ENCODE measurements around the gene RARS2. TPM values are rescaled to one million over a fixed set of nuclear protein-coding genes. Genes with fewer than 3 reads are reported as not detected.

Gene RARS2
- total and polyA plus RNA-seq, 2 experiments from 2014 or later, result 31.8 to 38.5 TPM

DNA sequence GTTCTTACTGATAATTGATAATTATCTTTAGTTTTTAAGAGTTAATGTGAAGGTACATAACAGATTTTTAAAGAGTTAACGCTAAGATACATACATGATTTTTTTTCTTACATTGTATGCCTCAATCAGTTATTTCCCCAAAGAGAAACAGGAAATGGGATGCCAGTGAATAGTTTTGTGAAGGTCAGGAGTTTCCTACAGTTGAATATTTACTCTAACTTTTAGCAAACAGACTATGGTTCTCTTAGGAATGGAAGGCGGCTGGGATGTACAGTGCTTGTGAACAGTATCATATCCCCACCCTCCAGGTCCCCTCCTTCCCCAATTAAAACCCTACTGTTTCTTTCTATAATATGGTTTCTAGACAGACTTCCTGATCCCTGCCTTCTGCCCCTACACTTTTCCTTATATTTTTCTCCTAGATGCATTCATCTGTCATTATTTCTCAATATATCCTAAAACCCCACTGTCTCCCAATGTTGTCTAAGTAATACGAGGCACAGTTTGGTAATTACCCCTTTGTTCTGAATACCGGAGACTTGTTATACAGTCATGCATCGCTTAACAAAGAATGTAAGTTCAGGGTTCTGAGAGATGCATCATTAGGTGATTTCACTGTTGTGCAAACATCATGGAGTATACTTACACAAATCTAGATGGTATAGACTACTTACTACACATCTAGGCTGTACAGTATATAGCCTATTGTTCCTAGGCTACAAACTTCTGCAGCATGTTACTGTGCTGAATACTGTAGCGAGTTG lies 87.8 kb downstream of the RARS2 start (continued):
- TF ChIP-seq, protein P1, sequence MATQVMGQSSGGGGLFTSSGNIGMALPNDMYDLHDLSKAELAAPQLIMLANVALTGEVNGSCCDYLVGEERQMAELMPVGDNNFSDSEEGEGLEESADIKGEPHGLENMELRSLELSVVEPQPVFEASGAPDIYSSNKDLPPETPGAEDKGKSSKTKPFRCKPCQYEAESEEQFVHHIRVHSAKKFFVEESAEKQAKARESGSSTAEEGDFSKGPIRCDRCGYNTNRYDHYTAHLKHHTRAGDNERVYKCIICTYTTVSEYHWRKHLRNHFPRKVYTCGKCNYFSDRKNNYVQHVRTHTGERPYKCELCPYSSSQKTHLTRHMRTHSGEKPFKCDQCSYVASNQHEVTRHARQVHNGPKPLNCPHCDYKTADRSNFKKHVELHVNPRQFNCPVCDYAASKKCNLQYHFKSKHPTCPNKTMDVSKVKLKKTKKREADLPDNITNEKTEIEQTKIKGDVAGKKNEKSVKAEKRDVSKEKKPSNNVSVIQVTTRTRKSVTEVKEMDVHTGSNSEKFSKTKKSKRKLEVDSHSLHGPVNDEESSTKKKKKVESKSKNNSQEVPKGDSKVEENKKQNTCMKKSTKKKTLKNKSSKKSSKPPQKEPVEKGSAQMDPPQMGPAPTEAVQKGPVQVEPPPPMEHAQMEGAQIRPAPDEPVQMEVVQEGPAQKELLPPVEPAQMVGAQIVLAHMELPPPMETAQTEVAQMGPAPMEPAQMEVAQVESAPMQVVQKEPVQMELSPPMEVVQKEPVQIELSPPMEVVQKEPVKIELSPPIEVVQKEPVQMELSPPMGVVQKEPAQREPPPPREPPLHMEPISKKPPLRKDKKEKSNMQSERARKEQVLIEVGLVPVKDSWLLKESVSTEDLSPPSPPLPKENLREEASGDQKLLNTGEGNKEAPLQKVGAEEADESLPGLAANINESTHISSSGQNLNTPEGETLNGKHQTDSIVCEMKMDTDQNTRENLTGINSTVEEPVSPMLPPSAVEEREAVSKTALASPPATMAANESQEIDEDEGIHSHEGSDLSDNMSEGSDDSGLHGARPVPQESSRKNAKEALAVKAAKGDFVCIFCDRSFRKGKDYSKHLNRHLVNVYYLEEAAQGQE (IDR thresholded peaks at IDR 0.05; ENCODE audit: unreplicated experiment), result no peak
- TF ChIP-seq, protein P2, sequence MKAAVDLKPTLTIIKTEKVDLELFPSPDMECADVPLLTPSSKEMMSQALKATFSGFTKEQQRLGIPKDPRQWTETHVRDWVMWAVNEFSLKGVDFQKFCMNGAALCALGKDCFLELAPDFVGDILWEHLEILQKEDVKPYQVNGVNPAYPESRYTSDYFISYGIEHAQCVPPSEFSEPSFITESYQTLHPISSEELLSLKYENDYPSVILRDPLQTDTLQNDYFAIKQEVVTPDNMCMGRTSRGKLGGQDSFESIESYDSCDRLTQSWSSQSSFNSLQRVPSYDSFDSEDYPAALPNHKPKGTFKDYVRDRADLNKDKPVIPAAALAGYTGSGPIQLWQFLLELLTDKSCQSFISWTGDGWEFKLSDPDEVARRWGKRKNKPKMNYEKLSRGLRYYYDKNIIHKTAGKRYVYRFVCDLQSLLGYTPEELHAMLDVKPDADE (IDR thresholded peaks at IDR 0.05), result no peak
- TF ChIP-seq POLR2AphosphoS5 (IDR thresholded peaks at IDR 0.05; ENCODE audit: low read depth), result no peak
- no peak for TF ChIP-seq ZNF114 (CRISPR knock-in tag; IDR thresholded peaks at IDR 0.05)
- TF ChIP-seq NANOG (IDR thresholded peaks at IDR 0.05; ENCODE audit: borderline replicate concordance), result no peak
- no peak for TF ChIP-seq EZH2 (IDR thresholded peaks at IDR 0.05; ENCODE audit: low read depth, unreplicated experiment)
- TF ChIP-seq JUNB (IDR thresholded peaks at IDR 0.05; ENCODE audit: unreplicated experiment), result no peak

DNA sequence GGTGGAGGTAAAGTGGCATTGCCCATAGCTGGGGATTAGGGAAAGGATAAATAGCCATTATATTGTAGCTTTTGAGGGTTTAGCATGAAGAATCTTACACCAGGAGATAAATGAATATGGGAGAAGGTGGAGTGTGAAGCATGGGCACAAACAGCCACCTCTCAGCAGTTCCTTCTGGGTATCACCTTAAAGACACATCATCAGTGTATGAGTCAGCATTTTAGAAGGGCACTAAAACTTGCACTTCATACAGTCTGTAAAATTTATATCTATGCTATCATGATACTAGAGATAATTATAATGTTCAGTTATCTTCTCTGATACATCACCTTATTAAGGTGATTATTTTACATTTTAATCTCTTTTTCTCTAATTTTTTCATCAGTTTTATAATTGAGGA lies 91.7 kb downstream of the RARS2 start:
- Histone ChIP-seq H3K4me2 (no peak overlapping the region), H3K27ac (ENCODE audit: low read depth) (no peak overlapping the region), H4K20me1 (replicated peaks; ENCODE audit: insufficient read depth) (no peaks in the 10 kb centered on the region), H3K4me1 (ENCODE audit: insufficient read depth) (peaks cover 6% of the 10 kb centered on the region; the same call in 1 of the 2 replicates), H3K9me2 (ENCODE audit: insufficient read depth) (no peaks in the 10 kb centered on the region), H3K27me3 (ENCODE audit: insufficient read depth) (no peaks in the 10 kb centered on the region), H3K4me3 (no peak overlapping the region), H3K79me2 (replicated peaks; ENCODE audit: insufficient read depth) (no peaks in the 10 kb centered on the region), H3F3A (replicated peaks; ENCODE audit: low read depth) (no peaks in the 10 kb centered on the region), H3K36me3 (ENCODE audit: insufficient read depth) (no peaks in the 10 kb centered on the region), H2AFZ (no peak overlapping the region)
- Mint-ChIP-seq H3K27me3 (ENCODE audit: insufficient read depth, low read depth, poor library complexity) (no peaks in the 10 kb centered on the region), H3K36me3 (ENCODE audit: low read depth) (no peaks in the 10 kb centered on the region), H3K27ac (no peak overlapping the region), H3K9me3 (no peaks in the 10 kb centered on the region), H3K4me3 (no peak overlapping the region), H3K4me1 (no peaks in the 10 kb centered on the region)
- ATAC-seq (no peak), DNase-seq (ENCODE audit: low spot score) (no peak)
- TF ChIP-seq EZH2phosphoT487 (IDR thresholded peaks at IDR 0.05; ENCODE audit: unreplicated experiment) (no peak), STAT1 (IDR thresholded peaks at IDR 0.05; ENCODE audit: unreplicated experiment) (no peak), JUNB (IDR thresholded peaks at IDR 0.05; ENCODE audit: unreplicated experiment) (no peak), CREB1 (CRISPR knock-in tag; IDR thresholded peaks at IDR 0.05; ENCODE audit: low read depth) (no peak), NANOG (IDR thresholded peaks at IDR 0.05; ENCODE audit: borderline replicate concordance) (no peak), EZH2 (IDR thresholded peaks at IDR 0.05; ENCODE audit: low read depth, unreplicated experiment) (no peak), POLR2AphosphoS5 (IDR thresholded peaks at IDR 0.05; ENCODE audit: low read depth) (no peak), ZNF331 (CRISPR knock-in tag; IDR thresholded peaks at IDR 0.05; ENCODE audit: low read depth) (no peak)
- TF ChIP-seq, protein P1 (IDR thresholded peaks at IDR 0.05; ENCODE audit: unreplicated experiment), result no peak
- TF ChIP-seq, protein P3, sequence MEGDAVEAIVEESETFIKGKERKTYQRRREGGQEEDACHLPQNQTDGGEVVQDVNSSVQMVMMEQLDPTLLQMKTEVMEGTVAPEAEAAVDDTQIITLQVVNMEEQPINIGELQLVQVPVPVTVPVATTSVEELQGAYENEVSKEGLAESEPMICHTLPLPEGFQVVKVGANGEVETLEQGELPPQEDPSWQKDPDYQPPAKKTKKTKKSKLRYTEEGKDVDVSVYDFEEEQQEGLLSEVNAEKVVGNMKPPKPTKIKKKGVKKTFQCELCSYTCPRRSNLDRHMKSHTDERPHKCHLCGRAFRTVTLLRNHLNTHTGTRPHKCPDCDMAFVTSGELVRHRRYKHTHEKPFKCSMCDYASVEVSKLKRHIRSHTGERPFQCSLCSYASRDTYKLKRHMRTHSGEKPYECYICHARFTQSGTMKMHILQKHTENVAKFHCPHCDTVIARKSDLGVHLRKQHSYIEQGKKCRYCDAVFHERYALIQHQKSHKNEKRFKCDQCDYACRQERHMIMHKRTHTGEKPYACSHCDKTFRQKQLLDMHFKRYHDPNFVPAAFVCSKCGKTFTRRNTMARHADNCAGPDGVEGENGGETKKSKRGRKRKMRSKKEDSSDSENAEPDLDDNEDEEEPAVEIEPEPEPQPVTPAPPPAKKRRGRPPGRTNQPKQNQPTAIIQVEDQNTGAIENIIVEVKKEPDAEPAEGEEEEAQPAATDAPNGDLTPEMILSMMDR (conservative IDR thresholded peaks at IDR 0.05; ENCODE audit: low read depth in 2 of 2), result no peak
